Activated T-helper 9 cell treated with anti-CD3 and anti-CD28 coated beads, Interleukin-2, amount 50 U/mL, for 16 hours (primary cell): ENCODE measurements around the gene MINDY4B.
"Not testable (repeated sequence)": the region's sequence is repeated elsewhere in the genome, so short reads cannot be mapped to it uniquely, and the experiment has no call there.

Source experiments
- DNase-seq: peaks from one replicate; pipeline ENCODE4 v3.0.0-alpha.2; 2020; ENCODE audit warnings: low read depth

Gene MINDY4B

DNA sequence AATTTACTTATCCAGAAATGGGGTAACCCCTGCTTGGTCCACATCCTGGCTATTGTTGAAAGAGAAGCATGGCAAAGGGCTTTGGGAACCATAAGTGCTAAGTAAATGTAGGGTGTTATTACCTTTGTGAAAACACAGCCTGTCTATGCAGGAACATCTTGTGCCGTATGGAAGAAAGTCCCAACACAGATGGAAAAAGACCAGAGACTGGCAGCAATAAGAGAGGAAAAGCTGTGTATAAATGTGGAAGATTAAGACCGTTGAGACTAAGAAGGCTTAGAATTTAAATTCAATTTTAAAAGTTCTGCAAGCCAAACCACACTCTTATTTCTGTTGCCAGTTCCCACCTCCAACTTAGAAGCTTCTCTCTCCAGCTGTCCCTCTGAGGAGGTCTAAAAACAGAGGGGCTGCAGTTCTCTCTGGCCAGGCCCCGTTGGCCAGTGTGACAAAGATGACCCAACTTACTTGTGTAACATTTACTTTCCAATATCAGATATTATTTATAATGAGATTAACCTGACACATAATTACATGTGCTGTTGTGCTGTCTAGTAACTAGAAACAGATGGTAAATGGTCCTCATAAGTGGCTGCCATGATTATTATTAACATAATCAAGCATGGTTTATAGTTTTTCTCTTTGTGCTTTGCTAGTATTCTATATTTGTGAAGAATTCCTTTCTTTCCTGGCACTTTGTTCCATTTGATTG lies 7.0 kb downstream of the MINDY4B start:
- DNase-seq = no peak

DNA sequence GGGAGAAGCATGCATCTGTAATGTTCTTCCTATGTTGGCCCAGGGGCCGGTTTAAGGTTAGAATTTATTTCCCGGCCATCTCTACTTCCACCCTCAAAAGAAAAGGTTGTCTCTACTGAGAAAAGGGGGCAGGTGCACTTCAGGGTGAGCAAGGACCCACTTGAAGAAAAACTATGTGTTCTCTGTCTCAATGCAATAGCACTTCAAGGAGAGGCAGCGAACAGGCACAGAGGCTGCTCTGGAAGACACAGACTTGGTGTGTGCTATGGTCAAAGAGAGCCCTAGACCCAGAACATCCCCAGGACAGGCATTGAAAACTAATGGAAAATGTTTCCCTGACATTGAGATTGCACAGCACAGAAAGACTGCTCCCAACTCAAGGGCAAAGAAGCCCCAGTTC lies 7.6 kb downstream of the MINDY4B start:
- no peak for DNase-seq

DNA sequence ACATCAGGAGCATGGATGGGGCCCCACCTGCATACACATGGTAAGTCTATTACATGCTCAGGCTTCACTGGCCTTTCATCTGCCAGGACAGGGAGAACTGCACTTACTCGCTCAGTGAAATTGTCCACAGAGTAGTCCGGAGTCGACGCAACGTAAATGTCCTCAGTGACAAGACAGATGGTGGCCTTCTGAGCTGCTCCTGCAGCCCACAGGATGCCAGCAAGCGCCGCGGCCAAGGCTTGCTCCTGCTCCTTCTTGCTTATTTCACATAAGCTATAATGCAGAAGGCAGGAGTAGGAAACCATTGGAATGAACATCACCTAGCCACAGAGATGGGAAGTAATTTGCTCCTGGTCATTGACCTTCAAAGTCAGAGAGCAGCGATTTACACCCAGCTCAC lies 14.4 kb downstream of the MINDY4B start:
- DNase-seq = no peak

DNA sequence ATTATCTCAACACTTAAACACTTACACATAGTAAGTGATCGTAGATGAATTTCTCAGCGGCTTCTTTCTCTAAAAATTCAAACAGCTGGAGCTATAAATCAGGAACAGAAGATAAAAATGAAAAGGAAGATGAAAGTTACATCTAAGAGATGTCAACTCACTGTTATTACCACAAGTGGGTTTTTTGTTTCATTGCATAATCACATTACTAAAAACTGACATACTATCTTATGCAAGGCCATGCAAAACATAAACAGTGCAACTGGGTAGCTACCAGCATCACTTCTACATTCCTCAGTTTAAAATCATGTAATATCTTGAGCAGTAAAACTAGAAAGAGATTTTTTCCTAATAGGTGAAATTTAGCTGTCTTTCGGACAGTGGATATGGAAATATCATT lies 14.9 kb downstream of the MINDY4B start:
- DNase-seq = no peak

DNA sequence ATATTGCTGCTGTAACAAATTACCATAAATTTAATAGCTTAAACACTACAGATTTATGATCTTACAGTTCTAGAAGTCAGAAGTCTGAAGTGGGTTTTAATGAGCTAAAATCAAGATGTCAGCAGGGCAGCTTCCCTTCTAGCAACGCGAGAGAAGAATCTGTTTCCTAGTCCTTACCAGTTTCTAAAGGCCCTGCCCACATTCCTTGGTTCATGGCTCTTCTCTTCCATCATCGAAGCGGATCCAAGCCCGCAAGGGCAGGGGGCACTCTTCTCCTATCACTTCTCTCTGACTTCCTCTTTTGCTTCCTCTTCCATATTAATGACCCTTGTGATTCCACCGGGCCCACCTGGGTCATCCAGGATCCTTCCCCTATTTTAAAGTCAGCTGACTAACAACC lies 16.1 kb downstream of the MINDY4B start:
- no peak for DNase-seq

DNA sequence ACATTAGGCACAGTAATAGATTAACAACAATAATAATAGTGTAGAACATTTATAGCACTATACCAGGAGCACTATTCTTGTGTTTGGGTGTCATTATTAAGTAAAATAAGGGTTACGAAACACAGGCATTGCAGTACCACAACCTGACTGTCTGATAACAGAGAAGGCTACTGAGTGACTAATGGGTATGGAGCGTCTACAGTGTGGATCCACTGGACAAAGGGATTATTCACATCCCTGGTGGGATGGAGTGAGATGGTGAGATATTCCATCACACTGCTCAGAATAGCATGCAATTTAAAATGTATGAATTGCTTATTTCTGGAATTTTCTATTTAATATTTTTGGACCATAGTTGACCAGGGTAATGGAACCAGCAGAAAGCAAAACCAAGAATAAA lies 18.2 kb downstream of the MINDY4B start:
- DNase-seq = no peak

DNA sequence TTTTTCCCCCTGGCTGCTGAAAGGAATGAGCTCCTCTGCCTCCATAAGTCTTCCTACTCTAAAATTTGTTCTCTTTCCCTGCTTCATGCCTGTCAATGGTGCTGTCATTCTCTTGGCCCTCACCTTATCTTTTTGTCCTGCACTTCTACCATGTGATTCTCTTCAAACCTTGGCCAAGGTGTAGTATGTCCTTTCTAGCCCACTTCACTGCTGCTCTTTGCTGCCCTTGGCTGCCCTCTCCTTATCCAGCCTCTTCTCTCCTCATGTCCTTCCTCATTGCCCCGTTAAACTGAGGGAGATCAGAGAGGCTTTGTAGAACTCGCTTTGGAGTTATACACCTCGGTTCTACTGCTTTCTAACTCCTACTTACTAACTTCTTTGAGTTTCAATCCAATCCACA lies 19.7 kb downstream of the MINDY4B start:
- DNase-seq = no peak

DNA sequence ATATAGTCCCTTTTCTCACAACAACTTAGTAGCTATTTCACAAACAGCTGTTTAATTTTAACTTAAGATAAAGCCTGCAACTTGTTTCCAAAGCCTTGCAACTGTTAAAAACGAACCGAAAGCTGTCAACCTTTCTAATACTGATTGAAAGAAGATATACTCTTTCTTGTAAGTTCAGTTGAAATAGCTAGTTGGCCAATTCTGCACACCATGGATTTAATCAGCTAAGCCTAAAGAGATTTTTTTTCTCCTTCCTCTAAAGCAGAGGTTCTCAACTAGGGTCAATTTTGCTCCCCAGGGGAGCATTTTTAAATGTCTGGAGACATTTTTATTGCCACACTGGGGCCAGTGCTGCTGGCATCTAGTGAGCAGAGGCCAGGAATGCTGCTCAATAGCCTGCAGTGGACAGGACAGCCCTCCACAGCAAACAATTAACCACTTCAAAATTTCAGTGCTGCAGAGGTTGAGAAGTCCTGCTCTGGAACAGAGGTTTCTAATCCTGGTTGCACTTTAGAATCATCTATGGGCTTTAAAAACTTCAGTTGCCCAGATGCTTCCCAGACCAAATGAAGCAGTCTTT lies 26.2 kb downstream of the MINDY4B start:
- DNase-seq = no peak

DNA sequence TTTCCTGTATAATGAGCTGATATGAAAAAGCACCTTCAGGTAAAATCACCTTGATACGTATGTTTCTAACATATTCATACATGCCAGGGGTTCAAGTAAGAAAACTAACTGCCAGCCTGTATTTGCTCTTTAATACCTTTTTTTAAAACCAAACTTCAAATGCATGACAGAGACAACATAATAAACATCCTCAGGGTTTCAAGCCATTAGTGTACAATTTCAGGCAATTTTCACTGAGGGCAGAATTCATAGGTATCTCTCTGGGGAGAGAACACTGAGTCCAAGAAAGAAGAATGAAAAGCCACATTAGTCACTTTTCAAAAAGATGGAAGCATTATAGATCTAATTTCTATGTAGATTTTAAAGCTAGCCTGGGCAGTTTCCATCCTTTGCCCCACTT lies 26.9 kb downstream of the MINDY4B start:
- no peak for DNase-seq

DNA sequence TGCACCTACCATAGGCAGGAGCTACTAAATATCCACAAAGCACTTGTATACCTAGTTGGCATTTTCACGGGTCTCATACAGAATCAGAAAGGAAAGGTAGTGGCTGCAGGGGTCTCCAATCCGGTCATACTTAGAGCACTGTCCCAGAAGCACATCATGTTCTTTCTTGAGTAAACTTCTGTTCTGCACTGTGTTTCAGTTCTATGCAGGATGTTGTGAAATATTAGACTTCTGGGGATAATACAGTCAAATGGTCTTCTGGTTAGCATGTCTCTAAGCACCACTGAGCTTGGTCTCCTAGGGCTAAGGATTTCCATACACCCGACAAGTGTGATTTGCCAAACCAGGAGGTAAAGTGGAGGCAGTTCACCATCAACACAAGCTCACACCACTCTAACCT lies 27.9 kb downstream of the MINDY4B start:
- DNase-seq = no peak

DNA sequence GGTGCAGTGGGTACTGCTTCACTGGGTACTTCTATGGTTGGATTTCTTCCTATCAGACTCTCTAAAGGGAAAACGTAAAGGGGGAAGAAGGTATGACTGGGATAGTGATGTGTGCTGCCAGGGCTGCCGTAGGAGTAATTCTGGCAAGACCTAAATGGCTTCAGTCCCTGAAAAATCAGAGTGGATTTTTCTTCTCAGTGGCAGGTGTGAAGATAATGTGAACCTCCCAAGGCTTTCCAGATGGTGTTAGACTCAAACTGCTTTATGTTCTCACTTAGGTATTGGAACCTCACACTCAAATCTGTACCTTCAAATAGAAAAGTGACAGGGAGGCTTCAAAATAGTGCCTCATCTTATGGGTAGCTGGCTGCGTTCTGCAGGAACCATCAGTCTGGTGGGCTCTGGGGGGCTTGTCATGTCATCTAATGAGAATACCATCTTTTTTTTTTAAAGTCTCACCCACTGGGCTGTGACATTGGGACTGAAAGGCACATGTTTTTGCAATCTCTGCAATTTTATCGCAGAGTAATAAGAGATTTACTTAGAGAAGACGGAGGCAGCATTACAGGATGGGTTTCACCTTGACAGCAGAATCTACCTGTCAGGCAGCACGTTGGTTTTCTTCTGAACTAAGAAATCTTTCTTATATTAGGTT lies 28.5 kb downstream of the MINDY4B start:
- DNase-seq = no peak

DNA sequence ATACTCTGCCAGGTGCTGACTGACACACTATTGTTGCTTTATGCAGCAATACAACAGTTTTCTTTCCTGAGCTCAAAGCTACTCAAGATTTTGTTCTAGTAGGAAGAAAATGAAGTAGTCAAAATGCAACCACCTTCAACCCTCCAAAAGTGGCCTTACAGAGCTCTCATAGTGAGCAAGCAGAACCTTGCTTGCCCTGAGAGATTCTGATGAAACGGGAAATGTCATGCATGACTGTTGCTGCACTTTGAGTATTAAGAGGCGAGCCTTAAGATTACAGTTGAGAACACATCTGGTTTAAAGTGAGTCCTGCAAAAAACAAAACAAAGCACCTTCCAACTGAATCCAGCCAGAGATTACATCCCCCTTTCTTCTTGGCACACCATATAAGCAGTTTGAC lies 29.7 kb downstream of the MINDY4B start:
- no peak for DNase-seq

DNA sequence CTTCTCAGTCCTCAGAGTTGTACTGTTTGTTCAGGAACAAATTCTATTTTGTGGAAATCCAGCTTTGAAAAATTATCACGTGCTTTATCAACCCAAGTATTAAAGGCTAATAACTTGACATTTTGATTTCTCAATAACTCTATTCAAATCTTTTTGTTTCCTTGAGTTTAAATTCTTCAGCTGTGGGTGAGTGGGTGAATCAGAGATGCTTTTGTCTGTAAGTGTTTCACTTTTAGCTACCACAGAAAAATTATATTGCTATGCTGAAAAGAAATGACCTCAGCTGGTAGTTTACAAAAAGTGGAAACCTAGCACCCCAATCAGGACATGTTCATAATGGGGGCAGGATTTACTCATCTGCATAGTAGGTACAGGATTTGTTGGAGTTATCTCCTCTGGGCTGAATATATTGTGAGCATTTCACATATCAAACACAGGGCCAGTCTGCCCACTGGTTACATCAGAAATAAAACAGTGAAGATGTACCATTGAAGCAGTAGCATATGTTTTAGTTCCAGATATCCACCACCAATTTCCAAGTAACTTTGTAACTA lies 30.5 kb downstream of the MINDY4B start:
- DNase-seq = no peak

DNA sequence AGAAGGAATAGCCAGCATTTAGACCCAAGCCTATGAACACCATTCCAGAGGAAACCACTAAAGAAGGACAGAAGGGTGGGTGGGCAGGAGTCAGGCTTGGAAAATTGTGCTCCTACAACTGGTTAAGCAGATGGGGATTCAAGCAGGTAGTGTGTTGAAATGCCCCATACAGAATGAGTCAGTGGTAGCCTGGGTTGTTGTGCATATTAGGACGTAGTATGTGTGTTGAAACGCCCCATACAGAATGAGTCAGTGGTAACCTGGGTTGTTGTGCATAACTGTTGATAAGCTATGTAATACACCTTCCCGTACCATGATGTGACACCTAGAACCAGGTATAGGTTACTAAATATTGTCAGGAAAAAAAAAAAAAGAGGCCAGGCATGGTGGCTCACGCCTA lies 34.0 kb downstream of the MINDY4B start:
- DNase-seq = no peak

DNA sequence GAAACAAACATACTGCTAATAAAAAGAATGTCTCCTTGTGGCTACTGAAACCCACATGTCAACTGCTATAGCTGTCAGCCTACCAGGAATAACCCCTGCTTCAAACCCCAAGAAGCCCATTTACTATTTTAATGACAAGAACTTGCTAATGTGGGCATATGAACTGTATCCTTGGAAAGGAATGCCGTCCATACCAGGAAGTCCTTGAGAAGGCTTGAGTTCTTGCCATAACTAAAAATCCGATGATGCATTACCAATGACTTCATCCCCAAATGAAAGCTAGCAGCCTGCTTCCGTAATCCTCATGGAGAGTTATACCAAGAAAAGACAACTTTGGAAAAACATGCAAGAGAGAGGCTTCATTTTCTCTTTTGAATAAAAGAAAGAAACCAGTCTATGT lies 34.8 kb downstream of the MINDY4B start:
- no peak for DNase-seq

DNA sequence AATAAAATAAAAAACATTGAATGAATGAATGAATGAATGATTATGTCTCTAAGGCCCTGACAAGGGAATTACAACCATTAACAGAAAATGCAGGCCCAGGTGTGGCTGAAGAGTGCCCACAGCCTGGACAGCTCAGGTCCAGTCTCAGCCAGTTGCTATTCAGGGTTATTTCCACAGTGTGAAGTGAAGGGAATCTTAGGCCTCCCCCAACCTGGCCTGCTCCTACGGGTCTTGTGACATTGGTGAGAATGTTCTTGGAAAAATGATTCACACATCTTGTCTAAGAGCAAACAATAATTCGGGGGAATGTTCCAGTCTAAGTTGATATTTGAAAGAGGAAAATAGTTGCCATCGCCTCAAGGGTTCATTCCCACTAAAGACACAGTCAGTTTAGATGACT lies 37.0 kb downstream of the MINDY4B start:
- DNase-seq = no peak

DNA sequence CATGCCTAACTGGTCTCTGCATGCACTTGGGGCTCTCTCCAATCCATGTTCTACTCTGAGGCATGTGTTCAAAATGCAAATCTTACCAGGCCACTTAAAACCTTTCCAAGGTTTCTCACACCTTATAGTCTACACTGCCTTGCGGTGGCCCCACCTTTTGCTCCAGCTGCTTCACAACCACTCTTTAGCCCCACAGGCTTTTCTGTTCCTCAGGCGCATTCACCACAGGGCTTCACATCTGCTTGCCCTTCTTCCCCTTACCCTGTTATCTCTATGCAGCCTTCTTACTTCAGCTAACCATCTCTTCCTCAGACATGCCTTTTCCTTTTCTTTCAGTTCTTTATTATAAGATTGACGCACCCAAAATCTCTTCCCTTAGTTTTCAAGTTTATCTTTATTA lies 37.8 kb downstream of the MINDY4B start:
- no peak for DNase-seq

DNA sequence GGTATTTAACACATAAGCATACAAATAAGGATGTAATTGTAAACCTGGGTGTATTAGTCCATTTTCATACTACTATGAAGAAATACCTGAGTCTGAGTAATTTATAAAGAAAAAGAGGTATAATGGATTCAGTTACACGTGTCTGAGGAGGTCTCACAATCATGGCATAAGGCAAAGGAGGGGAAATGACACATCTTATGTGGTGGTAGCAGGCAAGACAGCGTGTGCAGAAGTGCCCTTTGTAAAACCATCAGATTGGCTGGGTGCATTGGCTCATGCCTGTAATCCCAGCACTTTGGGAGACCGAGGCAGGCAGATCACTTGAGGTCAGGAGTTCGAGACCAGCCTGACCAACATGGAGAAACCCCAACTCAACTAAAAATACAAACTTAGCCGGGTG lies 41.3 kb downstream of the MINDY4B start:
- DNase-seq = not testable (repeated sequence)

DNA sequence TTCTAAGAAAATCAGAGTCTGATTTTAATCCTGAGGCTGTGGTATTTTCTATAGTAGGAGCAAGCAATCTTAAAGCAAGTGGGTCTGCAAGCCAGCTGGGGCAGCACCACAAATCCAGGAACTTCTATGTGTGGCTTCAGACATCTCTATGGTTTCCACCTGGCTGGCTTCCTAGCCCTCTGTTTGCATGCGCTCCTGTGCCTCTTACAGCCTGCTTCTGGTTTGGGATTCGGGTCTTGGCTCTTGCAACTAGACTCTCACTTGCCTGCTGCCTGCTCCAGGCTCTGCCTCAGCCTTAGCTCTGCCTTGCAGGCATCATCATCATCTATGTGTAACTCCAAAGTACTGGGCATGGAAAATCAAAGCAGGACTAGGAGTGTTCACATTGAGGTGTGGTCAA lies 43.4 kb downstream of the MINDY4B start:
- DNase-seq = no peak

DNA sequence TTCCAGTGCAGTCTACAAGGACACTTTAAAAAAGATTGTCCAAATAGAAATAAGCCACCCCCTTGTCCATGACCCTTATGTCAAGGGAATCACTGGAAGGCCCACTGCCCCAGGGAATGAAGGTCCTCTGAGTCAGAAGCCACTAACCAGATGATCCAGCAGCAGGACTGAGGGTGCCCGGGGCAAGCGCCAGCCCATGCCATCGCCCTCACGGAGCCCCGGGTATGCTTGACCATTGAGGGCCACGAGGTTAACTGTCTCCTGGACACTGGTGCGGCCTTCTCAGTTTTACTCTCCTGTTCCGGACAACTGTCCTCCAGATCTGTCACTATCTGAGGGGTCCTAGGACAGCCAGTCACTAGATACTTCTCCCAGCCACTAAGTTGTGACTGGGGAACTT lies 47.3 kb downstream of the MINDY4B start:
- DNase-seq = not testable (repeated sequence)

DNA sequence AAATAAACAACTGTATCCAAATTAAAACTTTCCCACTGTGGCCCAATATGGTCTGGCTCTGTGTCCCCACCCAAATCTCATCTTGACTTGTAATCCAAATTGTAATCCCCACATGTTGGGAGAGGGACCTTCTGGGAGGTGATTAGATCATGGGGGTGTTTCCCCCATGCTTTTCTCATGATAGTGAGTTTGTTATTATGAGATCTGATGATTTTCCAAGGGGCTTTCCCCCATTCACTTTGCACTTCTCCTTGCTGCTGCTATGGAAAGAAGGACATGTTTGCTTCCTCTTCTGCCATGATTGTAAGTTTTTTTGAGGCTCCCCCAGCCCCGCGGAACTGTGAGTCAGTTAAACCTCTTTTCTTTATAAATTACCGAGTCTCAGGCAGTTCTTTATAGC lies 55.0 kb downstream of the MINDY4B start:
- no peak for DNase-seq

DNA sequence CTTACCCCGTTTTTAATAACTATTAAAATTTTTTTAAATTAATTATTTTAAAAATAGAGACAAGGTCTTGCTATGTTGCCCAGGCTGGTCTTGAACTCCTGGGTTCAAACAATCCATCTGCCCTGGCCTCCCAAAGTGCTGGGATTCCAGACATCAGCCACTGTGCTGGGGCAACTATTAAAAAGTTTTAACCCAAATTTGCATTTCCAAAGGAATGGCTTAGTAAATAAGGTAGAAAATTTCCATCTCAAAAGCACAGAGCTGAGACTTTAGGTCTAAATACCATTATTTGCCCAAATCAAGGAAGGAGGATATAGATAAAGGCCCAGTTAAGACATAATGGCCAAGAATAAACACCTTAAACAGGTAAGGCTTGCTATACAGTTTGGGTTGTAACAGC lies 56.4 kb downstream of the MINDY4B start:
- DNase-seq = no peak

DNA sequence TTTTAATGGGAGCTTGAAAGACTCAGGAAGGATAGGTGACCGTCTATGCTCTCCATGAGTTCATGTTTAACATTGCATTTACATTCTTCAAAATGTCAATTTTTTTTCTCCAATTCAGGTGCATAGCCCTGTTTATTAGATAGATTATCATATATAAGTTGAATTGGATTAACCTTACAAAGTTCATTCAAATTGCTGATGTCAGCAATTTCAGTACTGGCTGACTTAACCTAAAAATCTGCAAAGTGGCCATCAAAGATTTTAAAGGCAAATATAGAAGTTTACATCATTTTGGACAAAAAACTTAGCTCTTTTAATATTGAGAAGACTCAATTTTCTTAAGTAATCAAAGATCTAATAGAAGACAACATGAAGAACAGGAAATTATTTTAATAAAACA lies 57.8 kb downstream of the MINDY4B start:
- DNase-seq = no peak

DNA sequence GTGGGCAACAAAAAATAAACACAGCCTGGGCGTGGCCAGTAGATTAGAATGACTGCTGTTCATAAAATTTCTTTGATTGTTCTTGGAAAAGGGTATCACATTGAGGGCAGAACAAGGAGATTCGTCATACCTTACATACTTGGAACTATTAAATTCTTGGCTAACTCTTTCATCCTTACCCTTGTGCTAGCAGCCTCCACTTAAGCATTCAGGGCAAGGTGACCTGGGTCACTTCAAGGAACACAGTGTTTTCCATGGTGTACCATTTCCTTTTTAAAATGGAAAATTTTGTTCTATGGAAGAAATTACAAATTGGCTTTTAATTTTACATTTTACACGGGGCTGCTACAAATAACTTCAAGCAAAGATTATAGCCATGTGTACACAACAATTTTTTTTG lies 60.8 kb downstream of the MINDY4B start:
- DNase-seq = no peak
